ENCODE measurements around the gene FBN3.
"Not testable (repeated sequence)": the region's sequence is repeated elsewhere in the genome, so short reads cannot be mapped to it uniquely, and the experiment has no call there.

Gene FBN3

DNA sequence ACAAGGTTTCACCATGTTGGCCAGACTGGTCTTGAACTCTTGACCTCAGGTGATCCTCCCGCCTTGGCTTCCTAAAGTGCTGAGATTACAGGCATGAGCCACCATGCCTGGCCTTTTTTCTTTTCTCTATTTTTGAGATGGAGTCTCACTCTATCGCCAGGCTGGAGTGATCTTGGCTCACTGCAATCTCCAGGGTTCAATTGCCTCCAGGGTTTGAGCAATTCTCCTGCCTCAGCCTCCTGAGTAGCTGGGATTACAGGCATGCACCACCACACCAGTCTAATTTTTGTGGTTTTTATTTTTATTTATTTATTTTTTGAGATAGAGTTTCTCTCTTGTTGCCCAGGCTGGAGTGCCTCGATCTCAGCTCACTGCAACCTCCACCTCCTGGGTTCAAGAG, 125.1 kb downstream of the FBN3 start:
- peaks cover 19% of the 10 kb centered on the region for H3K4me1 ChIP-seq (ENCODE audit: control insufficient read depth, insufficient read depth, low read length)
- not testable (repeated sequence) for H3K4me3 ChIP-seq (ENCODE audit: insufficient read depth, low read depth, low read length); H3K27ac ChIP-seq (ENCODE audit: insufficient read depth, low read depth, low read length, poor library complexity, severe bottlenecking); H3K36me3 ChIP-seq (ENCODE audit: control insufficient read depth, insufficient read depth, low read length); H3K27me3 ChIP-seq (ENCODE audit: control insufficient read depth, insufficient read depth, low read length, poor library complexity, severe bottlenecking); H3K9me3 ChIP-seq (ENCODE audit: control insufficient read depth, low read length)
- 93 to 95% methylated on average over 3 of the region's 3 CpGs for WGBS, 2 experiments

DNA sequence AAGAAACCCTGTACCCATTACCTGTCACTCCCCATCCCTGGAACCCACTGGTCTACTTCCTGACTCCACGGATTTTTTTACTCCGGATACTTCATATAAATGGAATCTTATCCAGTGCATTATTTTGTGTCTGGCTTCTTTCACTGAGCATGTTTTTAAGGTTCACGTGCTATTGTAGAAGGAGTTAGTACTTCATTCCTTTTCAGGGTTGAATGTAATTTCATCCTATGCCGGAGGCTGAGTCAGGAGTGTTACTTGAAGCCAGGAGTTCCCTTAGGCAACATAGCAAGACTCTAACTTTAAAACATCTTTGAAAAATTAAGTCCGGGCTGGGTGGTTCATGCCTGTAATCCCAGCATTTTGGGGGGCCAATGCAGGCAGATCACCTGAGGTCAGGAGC, 126.0 kb downstream of the FBN3 start:
- peaks cover 11% of the 10 kb centered on the region for H3K4me1 ChIP-seq (ENCODE audit: control insufficient read depth, insufficient read depth, low read length)
- no peaks in the 10 kb centered on the region for H3K9me3 ChIP-seq (ENCODE audit: control insufficient read depth, low read length)
- H3K4me3 ChIP-seq (ENCODE audit: insufficient read depth, low read depth, low read length), result no peak overlapping the region
- H3K36me3 ChIP-seq (ENCODE audit: control insufficient read depth, insufficient read depth, low read length), result no peaks in the 10 kb centered on the region
- H3K27me3 ChIP-seq (ENCODE audit: control insufficient read depth, insufficient read depth, low read length, poor library complexity, severe bottlenecking), result no peaks in the 10 kb centered on the region
- H3K27ac ChIP-seq (ENCODE audit: insufficient read depth, low read depth, low read length, poor library complexity, severe bottlenecking), result no peak overlapping the region
- WGBS, 2 experiments, result 92 to 94% methylated on average over 5 of the region's 5 CpGs

DNA sequence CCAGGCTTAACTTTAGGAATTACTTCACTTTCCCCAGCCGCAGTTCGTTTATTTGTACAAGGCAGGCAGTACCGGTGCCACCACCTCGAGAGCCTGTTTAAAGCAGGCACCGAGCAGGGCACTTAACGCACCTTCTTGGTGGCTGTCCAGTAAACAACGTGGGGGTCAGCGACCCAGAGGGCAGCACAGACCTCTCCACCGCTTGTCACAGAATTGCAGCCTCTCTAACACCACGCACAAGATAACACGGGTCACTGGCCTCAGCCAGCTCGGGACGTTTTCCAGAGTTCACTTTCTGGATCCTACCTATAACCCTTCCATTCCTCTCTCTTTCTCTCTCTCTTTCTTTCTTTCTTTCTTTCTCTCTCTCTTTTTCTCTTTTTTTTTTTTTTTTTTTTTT, 127.1 kb downstream of the FBN3 start:
- no peaks in the 10 kb centered on the region for H3K36me3 ChIP-seq (ENCODE audit: control insufficient read depth, insufficient read depth, low read length)
- H3K27ac ChIP-seq (ENCODE audit: insufficient read depth, low read depth, low read length, poor library complexity, severe bottlenecking), result no peak overlapping the region
- 93% methylated on average over 13 of the region's 13 CpGs for WGBS, 2 experiments
- no peak overlapping the region for H3K4me3 ChIP-seq (ENCODE audit: insufficient read depth, low read depth, low read length)
- H3K9me3 ChIP-seq (ENCODE audit: control insufficient read depth, low read length), result no peaks in the 10 kb centered on the region
- no peaks in the 10 kb centered on the region for H3K27me3 ChIP-seq (ENCODE audit: control insufficient read depth, insufficient read depth, low read length, poor library complexity, severe bottlenecking)
- H3K4me1 ChIP-seq (ENCODE audit: control insufficient read depth, insufficient read depth, low read length), result peaks cover 2% of the 10 kb centered on the region

DNA sequence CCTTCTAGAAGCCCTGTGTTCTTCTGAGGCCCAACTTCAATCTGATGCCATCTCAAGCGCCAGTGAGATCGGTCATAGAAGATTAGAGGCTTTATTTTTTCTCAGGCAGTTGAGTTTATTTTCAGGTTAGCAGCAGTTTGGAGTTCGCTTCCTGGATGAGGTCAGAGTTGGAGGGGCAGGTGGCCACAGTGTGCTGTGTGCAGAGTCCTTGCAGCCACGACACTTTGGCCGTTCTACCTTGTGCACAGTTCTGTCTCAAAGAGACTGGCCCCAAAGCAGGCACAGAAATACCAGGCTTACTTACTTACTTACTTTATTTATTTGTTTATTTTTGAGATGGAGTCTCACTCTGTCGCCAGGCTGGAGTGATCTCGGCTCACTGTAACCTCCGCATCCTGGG, 128.0 kb downstream of the FBN3 start:
- Histone ChIP-seq H3K4me1 (ENCODE audit: control insufficient read depth, insufficient read depth, low read length) (no peaks in the 10 kb centered on the region), H3K4me3 (ENCODE audit: insufficient read depth, low read depth, low read length) (no peak overlapping the region), H3K9me3 (ENCODE audit: control insufficient read depth, low read length) (no peaks in the 10 kb centered on the region), H3K36me3 (ENCODE audit: control insufficient read depth, insufficient read depth, low read length) (no peaks in the 10 kb centered on the region), H3K27me3 (ENCODE audit: control insufficient read depth, insufficient read depth, low read length, poor library complexity, severe bottlenecking) (no peaks in the 10 kb centered on the region), H3K27ac (ENCODE audit: insufficient read depth, low read depth, low read length, poor library complexity, severe bottlenecking) (no peak overlapping the region)
- 93 to 96% methylated on average over 8 of the region's 8 CpGs for WGBS, 2 experiments

DNA sequence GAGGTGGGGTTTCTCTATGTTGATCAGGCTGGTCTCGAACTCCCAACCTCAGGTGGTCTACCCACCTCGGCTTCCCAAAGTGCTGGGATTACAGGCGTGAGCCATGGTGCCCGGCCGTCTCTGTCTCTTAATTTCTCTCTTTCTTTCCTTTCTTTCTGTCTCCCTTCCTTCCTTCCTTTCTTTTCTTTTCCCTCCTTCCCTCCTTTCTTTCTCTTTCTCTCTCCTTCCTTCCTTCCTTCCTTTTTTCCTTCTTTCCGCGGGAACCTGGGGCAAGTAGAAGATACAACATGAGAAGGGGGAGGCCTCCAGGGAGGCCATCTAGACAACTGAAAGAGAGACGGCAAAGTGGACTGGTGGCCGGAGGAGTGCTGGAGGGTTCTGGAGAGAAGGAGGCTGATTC, 128.7 kb downstream of the FBN3 start:
- Histone ChIP-seq H3K27ac (ENCODE audit: insufficient read depth, low read depth, low read length, poor library complexity, severe bottlenecking) (no peak overlapping the region), H3K27me3 (ENCODE audit: control insufficient read depth, insufficient read depth, low read length, poor library complexity, severe bottlenecking) (no peaks in the 10 kb centered on the region), H3K4me1 (ENCODE audit: control insufficient read depth, insufficient read depth, low read length) (no peaks in the 10 kb centered on the region), H3K4me3 (ENCODE audit: insufficient read depth, low read depth, low read length) (no peak overlapping the region), H3K36me3 (ENCODE audit: control insufficient read depth, insufficient read depth, low read length) (no peaks in the 10 kb centered on the region), H3K9me3 (ENCODE audit: control insufficient read depth, low read length) (no peaks in the 10 kb centered on the region)
- WGBS, 2 experiments, result 93 to 94% methylated on average over 9 of the region's 9 CpGs

DNA sequence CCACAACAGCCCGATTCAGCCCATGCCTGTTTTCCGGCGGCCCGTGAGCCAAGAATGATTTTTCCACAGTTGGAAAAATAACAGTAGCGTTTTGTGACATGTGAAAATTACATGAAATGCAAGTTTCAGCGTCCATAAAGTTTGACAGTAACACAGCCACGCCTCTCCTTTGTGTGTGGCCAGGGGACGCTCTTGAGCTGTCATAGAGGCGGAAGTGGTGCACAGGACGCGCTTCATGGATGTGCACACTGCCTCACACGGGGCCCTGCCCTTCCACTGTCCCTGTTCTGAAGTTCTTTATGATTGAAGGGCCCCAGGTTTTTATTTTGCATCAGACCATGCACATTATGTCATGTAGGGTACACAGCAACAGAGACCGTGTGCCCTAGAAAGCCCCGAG, 131.6 kb downstream of the FBN3 start:
- Histone ChIP-seq H3K4me3 (ENCODE audit: insufficient read depth, low read depth, low read length) (no peak overlapping the region), H3K27ac (ENCODE audit: insufficient read depth, low read depth, low read length, poor library complexity, severe bottlenecking) (no peak overlapping the region), H3K9me3 (ENCODE audit: control insufficient read depth, low read length) (no peaks in the 10 kb centered on the region), H3K27me3 (ENCODE audit: control insufficient read depth, insufficient read depth, low read length, poor library complexity, severe bottlenecking) (no peaks in the 10 kb centered on the region), H3K4me1 (ENCODE audit: control insufficient read depth, insufficient read depth, low read length) (no peaks in the 10 kb centered on the region), H3K36me3 (ENCODE audit: control insufficient read depth, insufficient read depth, low read length) (no peaks in the 10 kb centered on the region)
- WGBS, 2 experiments, result 91 to 95% methylated on average over 14 of the region's 14 CpGs
